Smooth muscle cell (in vitro differentiated cells): ENCODE results near the gene SELENOI. TPM values are rescaled to one million over a fixed set of nuclear protein-coding genes. Genes with fewer than 3 reads are reported as not detected.

Experiments used
- DNase-seq: peaks from one replicate; lab custom pipeline; 2025; ENCODE audit not compliant: unreplicated experiment; lab: John Stamatoyannopoulos, UW
- H2AFZ ChIP-seq: fragments of 200-600 bp; sonication (generic); 2 replicates; pipeline ENCODE4 v1.6.0; 2016; ENCODE audit warnings: antibody characterized with exemption, low read depth, mild to moderate bottlenecking
- H3F3A ChIP-seq: fragments of 200-600 bp; sonication (generic); 2 replicates; pipeline ENCODE4 v1.6.0; 2017; ENCODE audit warnings: antibody characterized with exemption, low read depth
- H3K27ac ChIP-seq: fragments of 200-600 bp; sonication (generic); 2 replicates; pipeline ENCODE4 v1.5.1; 2016; ENCODE audit warnings: low read depth, mild to moderate bottlenecking
- H3K27me3 ChIP-seq: fragments of 200-600 bp; sonication (generic); 2 replicates; pipeline ENCODE4 v1.6.1; 2016; ENCODE audit warnings: low read depth, mild to moderate bottlenecking
- H3K36me3 ChIP-seq: fragments of 200-600 bp; sonication (generic); 2 replicates; pipeline ENCODE4 v1.5.1; 2016; ENCODE audit warnings: low read depth
- H3K4me1 ChIP-seq: fragments of 200-600 bp; sonication (generic); 2 replicates; pipeline ENCODE4 v1.5.1; 2016; ENCODE audit warnings: low read depth
- H3K4me2 ChIP-seq: fragments of 200-600 bp; sonication (generic); 2 replicates; pipeline ENCODE4 v1.6.0; 2016; ENCODE audit warnings: mild to moderate bottlenecking
- H3K4me3 ChIP-seq: fragments of 200-600 bp; sonication (generic); 2 replicates; pipeline ENCODE4 v1.5.1; 2016; ENCODE audit warnings: mild to moderate bottlenecking
- H3K79me2 ChIP-seq: fragments of 200-600 bp; sonication (generic); 2 replicates; pipeline ENCODE4 v1.6.0; 2016; ENCODE audit warnings: low read depth, mild to moderate bottlenecking
- H3K9ac ChIP-seq: fragments of 200-600 bp; sonication (generic); 2 replicates; pipeline ENCODE4 v1.6.0; 2016; ENCODE audit warnings: low read depth
- H3K9me3 ChIP-seq: fragments of 200-600 bp; sonication (generic); replicated peaks from 2 replicates; pipeline ENCODE4 v1.5.1; 2016; ENCODE audit warnings: low read depth
- H4K20me1 ChIP-seq: fragments of 200-600 bp; sonication (generic); 2 replicates; pipeline ENCODE4 v1.6.0; 2016; ENCODE audit warnings: low read depth
- CTCF ChIP-seq: fragments of 200-600 bp; sonication (generic); IDR thresholded peaks from 2 replicates; pipeline ENCODE4 v1.5.1; 2017; ENCODE audit warnings: borderline replicate concordance, mild to moderate bottlenecking, antibody characterized with exemption; ENCODE audit not compliant: insufficient read depth, poor library complexity, severe bottlenecking
- WGBS: methylation state at CpG from one replicate; pipeline ENCODE4 v1.1.7; 2016; ENCODE audit warnings: low lambda C conversion rate; 5-methylcytosine and 5-hydroxymethylcytosine counted together
- polyA plus RNA-seq: library from polyadenylated mRNA; unstranded; fragments of >200 nt; fragmentation: Nextera tagmentation; extraction: Ambion mirVana; gene quantifications from 2 replicates; pipeline ENCODE4 v1.2.1, GENCODE V29; 2016
- total RNA-seq: library from RNA; depleted of rRNA; stranded (reverse); fragments of >200 nt; gene quantifications from 2 replicates; pipeline ENCODE4 v1.2.3, GENCODE V29; 2014

SELENOI gene
- total and polyA plus RNA-seq, 2 experiments from 2014 or later = 3.3 to 26.3 TPM

GRCh38 chr2:26376799-26377198 lies 30.9 kb downstream of the SELENOI start:
- DNase-seq = no peak
- H3K36me3 ChIP-seq = peaks cover 9% of the 10 kb centered on the region

GRCh38 chr2:26380281-26380680 lies 34.3 kb downstream of the SELENOI start:
- Histone ChIP-seq H3K9me3 (no peaks in the 10 kb centered on the region), H3K79me2 (no peaks in the 10 kb centered on the region), H3K36me3 (peaks cover 8% of the 10 kb centered on the region), H3K27ac (no peak overlapping the region), H3K4me3 (no peak overlapping the region), H3F3A (no peaks in the 10 kb centered on the region), H3K4me1 (no peaks in the 10 kb centered on the region), H3K27me3 (no peaks in the 10 kb centered on the region), H3K9ac (no peak overlapping the region), H4K20me1 (peaks cover 7% of the 10 kb centered on the region), H2AFZ (no peak overlapping the region), H3K4me2 (no peak overlapping the region)
- TF ChIP-seq CTCF = no peak
- no peak for DNase-seq
- WGBS = 100% methylated on average over 2 of the region's 2 CpGs

More at GRCh38 chr2:26376799-26377198, 30.9 kb downstream of the SELENOI start:
- no peaks in the 10 kb centered on the region for H3K27me3 ChIP-seq
- no peak overlapping the region for H3K4me2 ChIP-seq
- no peaks in the 10 kb centered on the region for H3K9me3 ChIP-seq
- no peak overlapping the region for H3K27ac ChIP-seq
- H3K4me3 ChIP-seq = no peak overlapping the region
- WGBS = 79% methylated on average over 1 of the region's 1 CpG
- no peaks in the 10 kb centered on the region for H3K4me1 ChIP-seq
- no peaks in the 10 kb centered on the region for H3F3A ChIP-seq
- no peaks in the 10 kb centered on the region for H3K79me2 ChIP-seq
- TF ChIP-seq CTCF = no peak
- peaks cover 7% of the 10 kb centered on the region for H4K20me1 ChIP-seq
- H3K9ac ChIP-seq = no peak overlapping the region
- H2AFZ ChIP-seq = no peak overlapping the region

- Histone ChIP-seq H3K27ac (no peak overlapping the region), H3K4me3 (no peak overlapping the region), H3K9me3 (no peaks in the 10 kb centered on the region), H3K4me1 (no peaks in the 10 kb centered on the region), H2AFZ (no peak overlapping the region), H3K4me2 (no peak overlapping the region), H3K27me3 (no peaks in the 10 kb centered on the region), H3K36me3 (peaks cover 7% of the 10 kb centered on the region), H3K79me2 (no peaks in the 10 kb centered on the region), H3K9ac (no peak overlapping the region), H4K20me1 (peaks cover 6% of the 10 kb centered on the region), H3F3A (no peaks in the 10 kb centered on the region)
- DNase-seq = no peak
- WGBS = 97% methylated on average over 3 of the region's 3 CpGs
- TF ChIP-seq CTCF = no peak
Observed at GRCh38 chr2:26382564-26382963, 36.6 kb downstream of the SELENOI start.

DNA sequence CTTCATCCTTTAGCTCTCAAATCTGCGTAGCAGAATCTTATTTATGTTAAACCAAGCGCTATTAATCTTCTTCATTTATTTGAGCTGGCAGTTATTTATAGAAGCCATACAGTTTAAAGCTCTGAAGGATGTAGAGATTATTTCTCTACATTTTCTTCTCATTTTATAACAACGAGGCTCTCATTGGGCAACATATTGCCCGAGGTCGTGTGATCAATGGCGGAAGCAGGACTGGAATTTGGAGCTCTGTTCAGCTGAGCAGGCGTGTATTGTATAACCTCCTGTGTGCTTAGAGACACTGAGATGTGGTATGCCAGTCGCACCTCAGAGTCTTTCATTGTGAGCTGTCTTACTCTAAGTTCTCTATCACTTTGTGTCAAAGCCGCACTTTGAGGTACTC lies 38.2 kb downstream of the SELENOI start:
- no peak overlapping the region for H3K9ac ChIP-seq
- peak overlapping the region; percentile 23 for H3K27ac ChIP-seq
- no peak overlapping the region for H3K4me2 ChIP-seq
- peaks cover 19% of the 10 kb centered on the region for H3K36me3 ChIP-seq
- H2AFZ ChIP-seq = no peak overlapping the region
- no peak for TF ChIP-seq CTCF
- WGBS = 86% methylated on average over 9 of the region's 9 CpGs
- no peaks in the 10 kb centered on the region for H3K4me1 ChIP-seq
- no peaks in the 10 kb centered on the region for H3K27me3 ChIP-seq
- H3K79me2 ChIP-seq = no peaks in the 10 kb centered on the region
- H3F3A ChIP-seq = no peaks in the 10 kb centered on the region
- DNase-seq = no peak
- H3K4me3 ChIP-seq = no peak overlapping the region
- H4K20me1 ChIP-seq = no peaks in the 10 kb centered on the region
- H3K9me3 ChIP-seq = no peaks in the 10 kb centered on the region
